GM19468 (cell line): Measurements from ENCODE around the gene PPP2R5D.
"Not testable (repeated sequence)": the region's sequence is repeated elsewhere in the genome, so short reads cannot be mapped to it uniquely, and the experiment has no call there.

Experiments
- ATAC-seq: cut with Tn5 transposase; IDR thresholded peaks from one replicate; pipeline ENCODE4 v1.9.1; 2021; ENCODE audit warnings: mild to moderate bottlenecking, moderate library complexity, moderate number of reproducible peaks; ENCODE audit not compliant: unreplicated experiment; ENCODE audit errors: extremely low read depth

Gene PPP2R5D

GRCh38 chr6:43021270-43022047 is 37.1 kb downstream of the PPP2R5D start, which contains the start of gene RRP36:
TSS of gene RRP36 (plus strand) at chr6:43021623. CDS start at chr6:43021655, 32 bp downstream.
- peak; percentile 39 for ATAC-seq

- ATAC-seq: no peak
These were observed 40.1 kb downstream of the PPP2R5D start for GRCh38 chr6:43024436-43024835.

- no peak for ATAC-seq
These were observed 42.0 kb downstream of the PPP2R5D start for GRCh38 chr6:43026365-43026764.

GRCh38 chr6:43029120-43029519 is 44.8 kb downstream of the PPP2R5D start:
- no peak for ATAC-seq

- no peak for ATAC-seq
These were observed 48.0 kb downstream of the PPP2R5D start for GRCh38 chr6:43032326-43032725.

- ATAC-seq: no peak
These were observed 49.3 kb downstream of the PPP2R5D start for GRCh38 chr6:43033496-43034189.

- no peak for ATAC-seq
These were observed 49.8 kb downstream of the PPP2R5D start for GRCh38 chr6:43034190-43034525.

- ATAC-seq: no peak
These were observed 51.3 kb downstream of the PPP2R5D start for GRCh38 chr6:43035495-43036194.

- ATAC-seq: no peak
These were observed 52.3 kb downstream of the PPP2R5D start for GRCh38 chr6:43036712-43037111.

GRCh38 chr6:43037197-43037596 is 52.8 kb downstream of the PPP2R5D start:
- no peak for ATAC-seq

- no peak for ATAC-seq
These were observed 53.3 kb downstream of the PPP2R5D start for GRCh38 chr6:43037706-43038105.

GRCh38 chr6:43038727-43039126 is 54.4 kb downstream of the PPP2R5D start:
- ATAC-seq: no peak

GRCh38 chr6:43040542-43041257 is 56.3 kb downstream of the PPP2R5D start:
- ATAC-seq: no peak

- not testable (repeated sequence) for ATAC-seq
These were observed 57.1 kb downstream of the PPP2R5D start for GRCh38 chr6:43041475-43041874.

- no peak for ATAC-seq
These were observed 58.9 kb downstream of the PPP2R5D start for GRCh38 chr6:43043310-43043709.

- no peak for ATAC-seq
These were observed 61.1 kb downstream of the PPP2R5D start for GRCh38 chr6:43045371-43045930.

GRCh38 chr6:43047998-43048397 is 63.6 kb downstream of the PPP2R5D start:
- ATAC-seq: no peak

GRCh38 chr6:43050981-43051380 is 66.6 kb downstream of the PPP2R5D start:
- ATAC-seq: no peak

GRCh38 chr6:43052225-43052841 is 68.0 kb downstream of the PPP2R5D start:
- no peak for ATAC-seq
